Neural progenitor cell (in vitro differentiated cells): ENCODE data around the gene GALR3. TPM values are rescaled to one million over a fixed set of nuclear protein-coding genes. Genes with fewer than 3 reads are reported as not detected.

Source experiments
- DNase-seq: peaks from one replicate; pipeline ENCODE4 v3.0.0-alpha.2; 2016; ENCODE audit warnings: low spot score
- H2AFZ ChIP-seq: fragments of 200-600 bp; sonication (generic); replicated peaks from 2 replicates; pipeline ENCODE4 v1.6.1; 2016; ENCODE audit warnings: antibody characterized with exemption
- H3F3A ChIP-seq: fragments of 200-600 bp; sonication (generic); 2 replicates; pipeline ENCODE4 v1.6.1; 2016; ENCODE audit warnings: antibody characterized with exemption, low read depth
- H3K27ac ChIP-seq: fragments of 200-600 bp; sonication (generic); 2 replicates; pipeline ENCODE4 v1.5.1; 2016; ENCODE audit warnings: mild to moderate bottlenecking
- H3K27me3 ChIP-seq: fragments of 200-600 bp; sonication (generic); 2 replicates; pipeline ENCODE4 v1.6.1; 2016; ENCODE audit warnings: mild to moderate bottlenecking, moderate library complexity
- H3K36me3 ChIP-seq: fragments of 200-600 bp; sonication (generic); 2 replicates; pipeline ENCODE4 v1.5.1; 2016
- H3K4me1 ChIP-seq: fragments of 200-600 bp; sonication (generic); 2 replicates; pipeline ENCODE4 v1.6.1; 2016; ENCODE audit warnings: mixed run types
- H3K4me2 ChIP-seq: fragments of 200-600 bp; sonication (generic); 2 replicates; pipeline ENCODE4 v1.6.1; 2016
- H3K4me3 ChIP-seq: fragments of 200-600 bp; sonication (generic); 2 replicates; pipeline ENCODE4 v1.5.1; 2016
- H3K79me2 ChIP-seq: fragments of 200-600 bp; sonication (generic); 2 replicates; pipeline ENCODE4 v1.6.1; 2016; ENCODE audit warnings: low read depth
- H3K9ac ChIP-seq: fragments of 200-600 bp; sonication (generic); 2 replicates; pipeline ENCODE4 v1.6.1; 2016
- H3K9me3 ChIP-seq: fragments of 200-600 bp; sonication (generic); 2 replicates; pipeline ENCODE4 v1.5.1; 2016; ENCODE audit warnings: low read depth
- H4K20me1 ChIP-seq: fragments of 200-600 bp; sonication (generic); 2 replicates; pipeline ENCODE4 v1.6.1; 2016; ENCODE audit warnings: low read depth
- H3K27ac Mint-ChIP-seq: 3 replicates; pipeline ENCODE4 v1.8.0; 2021; ENCODE audit warnings: mixed read lengths
- H3K27me3 Mint-ChIP-seq: 2 replicates; pipeline ENCODE4 v1.8.0; 2022; ENCODE audit warnings: low read depth, mild to moderate bottlenecking, inconsistent platforms, moderate library complexity, mixed read lengths; ENCODE audit not compliant: insufficient read depth
- H3K36me3 Mint-ChIP-seq: 3 replicates; pipeline ENCODE4 v1.8.0; 2021; ENCODE audit warnings: mixed read lengths
- H3K4me1 Mint-ChIP-seq: 3 replicates; pipeline ENCODE4 v1.8.0; 2021; ENCODE audit warnings: mixed read lengths
- H3K4me3 Mint-ChIP-seq: 3 replicates; pipeline ENCODE4 v1.8.0; 2021; ENCODE audit warnings: mild to moderate bottlenecking, moderate library complexity, mixed read lengths
- H3K9me3 Mint-ChIP-seq: 3 replicates; pipeline ENCODE4 v1.8.0; 2020; ENCODE audit warnings: mixed read lengths
- EZH2 ChIP-seq: fragments of 200-600 bp; sonication (generic); IDR thresholded peaks from 2 replicates; pipeline ENCODE4 v1.6.1; 2017; ENCODE audit warnings: antibody characterized with exemption, mild to moderate bottlenecking, moderate library complexity
- EZH2phosphoT487 ChIP-seq: fragments of 200-600 bp; sonication (generic); IDR thresholded peaks from 2 replicates; pipeline ENCODE4 v1.6.1; 2017; ENCODE audit warnings: antibody characterized with exemption
- total RNA-seq: library from RNA; depleted of rRNA; stranded (reverse); fragments of >200 nt; gene quantifications from 2 replicates; pipeline ENCODE4 v1.2.3, GENCODE V29; 2015; ENCODE audit warnings: low replicate concordance
- TF ChIP-seq, protein P1 (sequence below): fragments of 200-600 bp; sonication (generic); IDR thresholded peaks from 2 replicates; pipeline ENCODE4 v1.5.1; 2017; ENCODE audit warnings: antibody characterized with exemption, mild to moderate bottlenecking

Gene GALR3
- total RNA-seq, 1 donor from 2014 or later, result not detected

- H3K4me1 Mint-ChIP-seq, result peaks cover 20% of the 10 kb centered on the region
Measured at GRCh38 chr22:37781434-37782059, 41.6 kb upstream of the GALR3 start.

GRCh38 chr22:37782340-37783168 is 40.6 kb upstream of the GALR3 start:
- Histone ChIP-seq H4K20me1 (no peaks in the 10 kb centered on the region), H3K9ac (no peak overlapping the region), H3F3A (peaks cover 13% of the 10 kb centered on the region), H3K4me2 (no peak overlapping the region), H3K4me3 (no peak overlapping the region), H3K36me3 (no peaks in the 10 kb centered on the region), H3K4me1 (peaks cover 10% of the 10 kb centered on the region), H2AFZ (no peak overlapping the region), H3K27me3 (no peaks in the 10 kb centered on the region), H3K79me2 (no peaks in the 10 kb centered on the region), H3K9me3 (no peaks in the 10 kb centered on the region), H3K27ac (no peak overlapping the region)
- Mint-ChIP-seq H3K36me3 (peaks cover 2% of the 10 kb centered on the region), H3K4me3 (no peak overlapping the region), H3K27me3 (peaks cover 13% of the 10 kb centered on the region), H3K9me3 (peaks cover 6% of the 10 kb centered on the region), H3K27ac (no peak overlapping the region), H3K4me1 (peaks cover 20% of the 10 kb centered on the region)
- no peak for DNase-seq
- TF ChIP-seq, protein P1, sequence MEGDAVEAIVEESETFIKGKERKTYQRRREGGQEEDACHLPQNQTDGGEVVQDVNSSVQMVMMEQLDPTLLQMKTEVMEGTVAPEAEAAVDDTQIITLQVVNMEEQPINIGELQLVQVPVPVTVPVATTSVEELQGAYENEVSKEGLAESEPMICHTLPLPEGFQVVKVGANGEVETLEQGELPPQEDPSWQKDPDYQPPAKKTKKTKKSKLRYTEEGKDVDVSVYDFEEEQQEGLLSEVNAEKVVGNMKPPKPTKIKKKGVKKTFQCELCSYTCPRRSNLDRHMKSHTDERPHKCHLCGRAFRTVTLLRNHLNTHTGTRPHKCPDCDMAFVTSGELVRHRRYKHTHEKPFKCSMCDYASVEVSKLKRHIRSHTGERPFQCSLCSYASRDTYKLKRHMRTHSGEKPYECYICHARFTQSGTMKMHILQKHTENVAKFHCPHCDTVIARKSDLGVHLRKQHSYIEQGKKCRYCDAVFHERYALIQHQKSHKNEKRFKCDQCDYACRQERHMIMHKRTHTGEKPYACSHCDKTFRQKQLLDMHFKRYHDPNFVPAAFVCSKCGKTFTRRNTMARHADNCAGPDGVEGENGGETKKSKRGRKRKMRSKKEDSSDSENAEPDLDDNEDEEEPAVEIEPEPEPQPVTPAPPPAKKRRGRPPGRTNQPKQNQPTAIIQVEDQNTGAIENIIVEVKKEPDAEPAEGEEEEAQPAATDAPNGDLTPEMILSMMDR, result no peak
- TF ChIP-seq EZH2phosphoT487 (no peak), EZH2 (no peak)

More at GRCh38 chr22:37781434-37782059, 41.6 kb upstream of the GALR3 start:
- Histone ChIP-seq H3K9me3 (no peaks in the 10 kb centered on the region), H3K27ac (no peak overlapping the region), H3K36me3 (no peaks in the 10 kb centered on the region), H3K4me2 (no peak overlapping the region), H2AFZ (no peak overlapping the region), H4K20me1 (no peaks in the 10 kb centered on the region), H3F3A (peaks cover 18% of the 10 kb centered on the region), H3K4me1 (peaks cover 10% of the 10 kb centered on the region), H3K27me3 (no peaks in the 10 kb centered on the region), H3K79me2 (no peaks in the 10 kb centered on the region), H3K9ac (no peak overlapping the region), H3K4me3 (no peak overlapping the region)
- TF ChIP-seq EZH2 (no peak), EZH2phosphoT487 (no peak)
- TF ChIP-seq, protein P1, result peak; percentile 20
- H3K27ac Mint-ChIP-seq, result peak overlapping the region; percentile 26
- peak; percentile 33 for DNase-seq
- H3K9me3 Mint-ChIP-seq, result peaks cover 4% of the 10 kb centered on the region
- H3K36me3 Mint-ChIP-seq, result peaks cover 2% of the 10 kb centered on the region
- H3K4me3 Mint-ChIP-seq, result no peak overlapping the region
- H3K27me3 Mint-ChIP-seq, result peaks cover 13% of the 10 kb centered on the region

DNA sequence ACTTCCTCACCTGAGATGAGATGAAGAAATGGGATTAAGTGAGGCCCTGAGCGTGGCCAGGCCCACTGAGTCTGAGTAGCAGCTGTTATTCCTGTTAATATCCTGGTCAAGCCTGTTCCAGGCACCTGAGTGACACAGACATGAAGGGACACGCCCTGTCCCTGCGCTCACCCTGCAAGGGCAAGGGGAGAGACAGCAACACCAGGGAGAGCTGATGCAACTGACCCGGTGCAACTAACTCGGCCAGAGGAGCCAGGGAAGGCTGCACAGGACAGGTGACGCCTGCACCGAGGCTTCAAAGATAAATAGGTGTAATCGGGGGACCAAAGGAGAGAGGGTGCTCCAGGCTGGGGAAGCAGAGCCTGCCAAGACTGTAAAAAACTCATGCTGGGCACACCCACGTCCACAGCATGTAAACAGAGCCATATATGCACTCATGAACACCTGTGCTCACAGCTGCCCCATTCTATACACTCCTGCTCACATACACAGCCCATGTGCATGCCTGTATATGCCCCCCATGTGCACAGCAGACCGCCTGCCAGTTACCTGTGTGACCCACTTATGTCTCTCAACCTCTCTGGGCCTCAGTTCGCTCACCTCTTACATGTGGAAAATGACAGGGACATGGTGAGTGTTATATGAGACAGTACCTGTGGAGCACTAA is 38.2 kb upstream of the GALR3 start:
- peaks cover 4% of the 10 kb centered on the region for H3F3A ChIP-seq
- no peaks in the 10 kb centered on the region for H3K9me3 ChIP-seq
- Mint-ChIP-seq H3K27me3 (peaks cover 4% of the 10 kb centered on the region), H3K4me3 (no peak overlapping the region), H3K36me3 (peaks cover 2% of the 10 kb centered on the region), H3K4me1 (peaks cover 9% of the 10 kb centered on the region), H3K27ac (peak overlapping the region; percentile 54), H3K9me3 (peaks cover 6% of the 10 kb centered on the region)
- H3K4me3 ChIP-seq, result no peak overlapping the region
- H4K20me1 ChIP-seq, result no peaks in the 10 kb centered on the region
- H3K4me2 ChIP-seq, result no peak overlapping the region
- H3K79me2 ChIP-seq, result no peaks in the 10 kb centered on the region
- H3K36me3 ChIP-seq, result no peaks in the 10 kb centered on the region
- no peak overlapping the region for H2AFZ ChIP-seq
- H3K4me1 ChIP-seq, result peaks cover 2% of the 10 kb centered on the region
- no peak overlapping the region for H3K27ac ChIP-seq
- TF ChIP-seq, protein P1, result no peak
- TF ChIP-seq EZH2, result no peak
- no peak for TF ChIP-seq EZH2phosphoT487
- DNase-seq, result no peak
- H3K27me3 ChIP-seq, result no peaks in the 10 kb centered on the region
- H3K9ac ChIP-seq, result no peak overlapping the region
